GM19467 (cell line): Measurements from ENCODE around the gene SYNJ2.

Experiments
- ATAC-seq: cut with Tn5 transposase; IDR thresholded peaks from one replicate; pipeline ENCODE4 v1.9.1; 2021; ENCODE audit warnings: mild to moderate bottlenecking, moderate library complexity; ENCODE audit not compliant: unreplicated experiment

SYNJ2 gene

GRCh38 chr6:157996201-157996712 is 14.6 kb downstream of the SYNJ2 start:
- ATAC-seq = no peak

DNA sequence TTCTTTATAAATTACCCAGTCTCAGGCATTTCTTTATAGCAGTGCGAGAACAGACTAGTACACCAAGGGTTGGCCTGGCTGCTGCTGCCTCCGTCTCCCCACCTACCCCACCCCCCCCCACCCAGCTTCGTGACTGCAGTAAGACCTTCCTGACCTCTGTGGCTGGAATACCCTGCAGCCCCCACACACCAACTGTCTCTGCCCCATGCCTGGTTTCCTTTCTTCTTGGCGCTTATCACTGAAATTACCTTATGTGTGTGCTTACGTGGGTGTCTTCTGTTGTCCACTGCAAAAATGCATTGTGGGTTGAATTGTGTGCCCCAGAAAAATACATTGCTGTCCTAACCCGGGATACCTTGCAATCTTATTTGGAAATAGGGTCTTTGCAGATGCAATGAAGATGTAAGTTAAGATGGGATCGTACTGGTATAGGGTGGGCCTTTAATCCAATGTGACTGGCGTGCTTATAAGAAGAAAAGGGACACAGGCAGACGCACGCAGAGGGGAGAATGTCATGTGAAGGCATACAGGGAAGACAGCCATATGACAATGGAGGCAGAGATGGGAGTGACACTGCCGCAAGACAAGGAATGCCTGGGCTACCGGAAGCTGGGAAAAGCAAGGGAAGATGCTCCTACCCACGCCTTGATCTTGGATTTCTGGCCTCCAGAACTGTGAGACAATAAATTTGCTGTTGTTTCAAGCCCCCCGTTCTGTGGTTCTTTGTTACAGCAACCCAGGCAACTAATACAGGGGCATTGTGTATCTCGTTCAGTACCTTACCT is 15.4 kb downstream of the SYNJ2 start:
- ATAC-seq = no peak

DNA sequence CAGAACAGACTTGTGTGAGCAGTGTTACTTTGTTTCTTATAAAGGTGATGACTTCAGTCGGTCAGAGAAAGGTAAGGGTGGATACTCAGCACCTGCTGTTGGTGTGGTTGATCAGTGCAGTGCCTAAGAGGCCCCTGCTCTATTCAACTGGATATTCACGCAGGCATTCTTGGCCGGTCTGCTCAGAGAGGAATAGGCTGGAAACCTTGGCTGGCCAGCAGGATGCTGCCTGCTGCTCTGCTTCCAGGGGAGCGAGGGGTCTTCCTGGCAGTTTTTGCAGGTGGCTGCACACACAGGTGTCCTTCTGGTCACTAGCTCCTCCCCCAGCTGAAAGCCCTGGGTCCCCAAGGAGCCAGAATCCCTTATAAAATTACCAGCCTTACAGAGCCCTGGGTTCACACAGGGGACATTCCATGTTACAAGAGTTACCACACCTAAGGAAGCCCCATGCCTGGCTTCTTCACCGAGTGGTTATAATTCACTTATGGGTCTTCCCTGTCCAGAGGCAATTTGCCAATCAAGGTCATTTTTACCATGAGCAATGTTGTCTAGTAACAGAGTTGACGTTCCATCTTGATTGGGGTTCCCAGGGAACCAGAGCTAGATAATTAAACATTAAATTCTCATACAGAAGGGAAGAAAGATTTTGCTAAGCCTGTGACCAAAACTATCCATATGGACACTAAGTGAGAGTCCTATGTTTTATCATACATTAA is 16.4 kb downstream of the SYNJ2 start:
- no peak for ATAC-seq

DNA sequence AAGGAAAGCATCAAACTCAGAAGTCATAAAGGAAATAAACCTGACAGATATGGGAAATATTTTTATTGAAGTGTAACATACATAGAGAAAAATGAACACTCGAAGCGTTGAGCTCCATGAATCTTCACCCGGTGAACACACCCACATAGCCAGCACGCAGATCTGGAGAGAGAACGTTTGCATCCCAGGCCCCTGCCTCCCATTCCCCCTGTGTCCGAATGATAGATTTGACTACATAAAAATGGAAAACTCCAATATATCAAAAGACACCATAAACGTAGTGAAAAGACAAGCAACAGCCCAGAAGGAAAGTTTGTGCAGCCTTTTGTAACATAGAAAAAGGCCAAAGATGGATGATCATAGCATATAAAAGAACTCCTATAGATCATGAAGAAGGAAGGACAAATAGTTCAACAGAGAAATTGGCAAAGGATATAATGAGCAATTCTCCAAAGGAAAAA is 17.1 kb downstream of the SYNJ2 start:
- no peak for ATAC-seq

GRCh38 chr6:157999168-158000051 is 17.7 kb downstream of the SYNJ2 start:
- no peak for ATAC-seq

- no peak for ATAC-seq
Measured at GRCh38 chr6:158000530-158001307, 19.1 kb downstream of the SYNJ2 start.

DNA sequence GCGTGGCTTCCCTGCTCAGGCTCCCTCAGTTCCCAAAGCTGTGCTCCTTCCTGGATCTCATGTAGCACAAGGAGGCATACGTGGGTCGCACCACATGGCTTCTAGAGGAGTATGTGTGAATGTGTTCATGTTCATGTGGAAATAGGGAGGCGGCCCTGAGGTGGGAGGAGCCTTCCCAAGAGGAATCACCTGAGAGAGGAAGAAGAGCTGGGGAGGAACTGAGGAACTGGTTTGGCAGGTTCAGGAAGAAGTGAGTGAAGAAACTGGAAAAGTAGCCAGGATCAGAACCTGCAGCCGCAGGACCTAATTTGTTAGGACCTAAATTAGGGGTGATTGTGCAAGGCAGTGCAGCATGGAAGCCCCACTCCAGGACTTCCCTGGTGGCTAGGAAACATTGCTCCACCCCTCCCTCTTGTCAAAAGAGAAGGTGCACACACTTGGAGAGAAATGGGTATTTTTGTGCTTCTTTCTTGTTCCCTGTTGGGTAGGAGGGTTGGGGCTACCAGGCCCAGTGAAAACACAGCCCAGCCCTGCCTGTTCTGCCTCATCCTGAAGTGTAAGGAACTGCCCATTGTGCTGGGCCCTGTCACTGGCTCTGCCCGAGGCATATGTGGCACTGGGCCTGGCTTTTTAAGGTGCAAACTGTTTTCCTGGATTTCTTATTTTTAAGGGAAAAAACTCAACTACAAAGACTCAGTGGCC is 20.7 kb downstream of the SYNJ2 start:
- ATAC-seq = no peak

DNA sequence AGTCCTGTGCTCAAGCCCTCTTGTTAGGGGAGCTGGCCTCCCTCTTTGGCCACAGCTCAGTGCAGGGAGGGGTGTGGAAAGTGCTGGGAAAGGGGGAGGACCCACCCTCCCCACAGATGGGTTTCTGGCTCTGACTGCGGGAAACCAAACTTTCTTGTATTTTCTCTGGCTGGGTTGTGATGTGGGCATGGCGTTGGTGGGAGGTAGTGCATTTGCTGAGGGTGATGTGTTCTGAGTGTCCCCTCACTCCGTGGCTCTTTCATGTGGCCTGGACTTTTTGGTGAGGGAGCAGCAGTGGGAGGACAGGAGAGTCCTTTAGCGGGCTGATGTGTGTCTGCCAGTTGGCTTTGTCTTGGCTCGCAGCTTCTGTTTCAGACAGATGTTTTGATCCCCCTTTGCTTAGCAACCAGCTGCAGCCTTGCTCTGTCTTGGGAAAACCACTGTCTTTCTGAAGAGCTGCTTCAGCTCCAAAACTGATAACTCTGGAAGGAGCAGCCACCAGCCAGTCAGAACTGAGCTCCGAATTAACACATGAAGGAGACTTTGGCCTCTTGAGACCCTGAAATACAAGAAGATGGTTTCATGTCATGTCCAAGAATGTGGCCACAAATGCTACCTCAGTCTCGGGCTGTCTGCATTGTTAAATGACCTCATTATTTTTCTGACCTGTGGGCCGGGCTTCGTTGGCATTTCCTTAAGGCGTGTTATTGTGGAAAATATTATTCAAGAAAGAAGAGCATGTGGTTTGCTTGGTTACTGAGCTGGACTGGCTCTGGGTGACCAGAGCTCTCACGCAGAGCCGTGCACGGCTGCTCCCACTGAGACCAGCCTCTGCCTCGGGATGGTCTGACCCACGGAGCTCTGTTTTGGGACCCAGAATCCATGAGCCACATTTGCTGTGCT is 21.5 kb downstream of the SYNJ2 start:
- no peak for ATAC-seq

DNA sequence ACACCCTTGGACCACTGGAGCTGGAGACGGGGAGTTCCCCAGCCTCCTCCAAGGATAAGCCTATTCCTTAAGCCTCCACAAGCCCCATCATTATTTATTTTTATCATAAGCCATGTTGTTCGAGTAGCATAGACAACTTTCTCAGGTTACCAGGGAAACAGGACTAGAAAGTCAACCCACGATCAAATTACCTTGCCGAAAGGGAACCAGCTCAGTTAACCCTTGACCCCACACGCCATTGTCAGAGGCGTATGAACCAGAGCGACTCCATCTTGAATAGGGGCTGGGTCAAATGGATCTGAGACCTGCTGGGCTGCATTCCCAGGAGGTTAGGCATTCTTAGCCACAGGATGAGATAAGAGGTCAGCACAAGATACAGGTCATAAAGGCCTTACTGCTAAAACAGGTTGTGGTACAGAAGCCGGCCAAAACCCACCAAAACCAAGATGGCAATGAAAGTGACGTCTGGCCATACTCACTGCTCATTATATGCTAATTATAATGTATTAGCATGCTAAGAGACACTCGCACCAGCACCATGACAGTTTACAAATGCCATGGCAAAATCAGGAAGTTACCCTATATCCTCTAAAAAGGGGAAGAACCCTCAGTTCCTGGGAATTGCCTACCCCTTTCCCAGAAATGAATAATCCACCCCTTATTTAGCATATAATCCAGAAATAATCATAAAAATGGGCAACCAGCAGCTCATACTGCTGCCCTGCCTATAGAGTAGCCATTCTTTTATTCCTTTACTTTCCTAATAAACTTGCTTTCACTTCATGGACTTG is 22.4 kb downstream of the SYNJ2 start:
- no peak for ATAC-seq

DNA sequence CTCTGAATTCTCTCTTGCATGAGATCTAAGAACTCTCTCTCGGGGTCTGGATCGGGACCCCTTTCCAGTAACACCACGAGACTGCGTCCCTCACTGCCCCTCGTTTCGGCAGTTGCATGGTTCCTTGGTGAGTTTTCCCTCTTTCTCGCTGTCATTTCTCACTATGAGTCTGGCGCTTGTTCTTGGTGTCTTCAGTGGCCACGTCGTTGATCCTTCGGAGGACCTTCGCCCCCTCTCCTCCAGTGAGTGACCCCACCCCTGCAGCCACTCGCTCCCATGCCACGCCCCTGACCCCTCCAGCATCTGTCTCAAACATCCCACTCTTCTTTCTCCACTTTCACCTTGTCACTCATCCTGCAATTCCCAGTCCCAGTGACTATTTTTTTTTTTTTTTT is 23.0 kb downstream of the SYNJ2 start:
- no peak for ATAC-seq

GRCh38 chr6:158005626-158006180 is 24.0 kb downstream of the SYNJ2 start:
- ATAC-seq = no peak

- no peak for ATAC-seq
Measured at GRCh38 chr6:158006331-158006730, 24.7 kb downstream of the SYNJ2 start.

GRCh38 chr6:158006821-158007570 is 25.3 kb downstream of the SYNJ2 start:
- no peak for ATAC-seq

DNA sequence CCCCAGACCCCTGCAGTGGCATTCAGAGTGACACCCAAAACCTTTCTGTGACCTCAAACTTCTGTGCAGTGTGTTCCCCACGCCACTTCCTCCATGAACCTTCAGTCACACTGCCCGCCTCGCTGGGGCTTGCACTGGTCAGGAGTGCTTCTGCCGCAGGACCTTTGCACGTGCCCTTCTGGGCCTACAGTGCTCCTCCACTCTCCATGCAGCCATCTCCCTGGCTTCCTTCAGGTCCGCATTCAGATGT is 27.1 kb downstream of the SYNJ2 start:
- no peak for ATAC-seq

- ATAC-seq = no peak
Measured at GRCh38 chr6:158009114-158009891, 27.6 kb downstream of the SYNJ2 start.

- no peak for ATAC-seq
Measured at GRCh38 chr6:158009935-158010585, 28.4 kb downstream of the SYNJ2 start.
